IPS-11a (cell line): Measurements from ENCODE around the gene SOWAHA.
"Not testable (repeated sequence)": the region's sequence is repeated elsewhere in the genome, so short reads cannot be mapped to it uniquely, and the experiment has no call there.

Source experiments
- H3K4me3 ChIP-seq: one replicate; pipeline ENCODE4 v1.5.1; 2013; ENCODE audit warnings: low read depth, low read length, control low read depth

The SOWAHA gene

GRCh38 chr5:132777209-132778069, 35.7 kb upstream of the SOWAHA start, which contains the start of gene SEPTIN8:
Gene SEPTIN8 (minus strand): TSS chr5:132777239. CDS start chr5:132777137, 102 bp downstream.
- H3K4me3 ChIP-seq: peak within 1 kb of the TSS; percentile 66

DNA sequence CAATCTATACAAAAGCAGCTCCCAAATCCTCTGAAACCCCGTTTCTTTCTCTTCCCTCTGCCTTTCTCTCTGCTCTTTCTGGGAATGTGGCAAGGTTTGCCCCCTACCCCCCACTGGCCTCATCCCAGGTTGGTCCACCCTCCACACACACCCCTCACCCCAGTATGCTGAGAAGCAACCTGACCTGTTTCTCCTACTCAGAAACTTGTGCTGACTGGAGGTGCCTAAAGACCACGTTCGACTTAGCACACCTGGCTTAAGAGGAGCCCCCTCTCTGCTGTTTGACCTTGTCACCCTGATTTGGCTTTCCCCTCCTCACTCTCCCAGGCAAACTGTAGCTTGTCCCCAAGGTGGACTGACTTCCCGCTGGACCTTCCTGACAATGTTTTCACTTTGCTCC, 35.0 kb upstream of the SOWAHA start:
- H3K4me3 ChIP-seq: peak overlapping the region; percentile 66

- H3K4me3 ChIP-seq: no peak overlapping the region
Observed at GRCh38 chr5:132778856-132779255, 34.2 kb upstream of the SOWAHA start.

- no peak overlapping the region for H3K4me3 ChIP-seq
Observed at GRCh38 chr5:132779961-132780360, 33.1 kb upstream of the SOWAHA start.

DNA sequence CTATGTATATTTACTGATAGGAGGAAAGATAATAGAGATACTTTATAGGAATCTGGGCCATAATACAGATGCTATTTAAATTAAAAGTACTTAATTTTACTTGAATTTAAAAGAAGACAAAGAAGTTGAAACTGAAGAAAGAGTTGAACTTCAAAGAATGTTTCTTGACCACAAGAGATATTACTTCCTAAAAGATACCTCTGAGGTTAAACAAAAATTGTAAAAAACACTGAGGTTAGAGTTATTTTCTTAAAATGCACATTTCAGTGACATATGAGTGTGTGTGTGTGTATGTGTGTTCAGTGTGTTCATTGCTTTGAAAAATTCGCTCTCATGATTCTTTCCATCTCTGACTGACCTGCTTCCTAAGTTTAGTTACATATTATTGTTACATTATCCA, 32.5 kb upstream of the SOWAHA start:
- no peak overlapping the region for H3K4me3 ChIP-seq

GRCh38 chr5:132781029-132781428, 32.1 kb upstream of the SOWAHA start:
- no peak overlapping the region for H3K4me3 ChIP-seq

DNA sequence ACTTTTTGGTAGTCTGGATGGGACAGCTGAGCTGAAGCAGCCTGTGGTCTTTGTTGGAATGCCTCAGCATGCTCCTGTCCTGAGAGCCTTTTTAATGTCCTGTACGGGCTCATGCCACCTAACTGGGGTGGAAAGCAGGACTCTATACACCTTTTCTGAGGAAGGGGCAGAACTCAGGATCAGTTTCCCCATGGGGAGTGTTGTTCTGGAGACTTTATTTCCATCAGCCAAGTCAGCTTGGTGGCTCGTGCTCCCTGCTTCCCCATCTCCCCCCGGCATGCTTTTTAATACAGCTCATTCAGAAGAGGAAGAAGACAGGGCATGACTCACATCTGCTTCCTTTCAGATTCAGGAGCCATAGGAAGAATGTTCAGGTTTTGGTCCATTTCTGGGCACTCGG, 31.0 kb upstream of the SOWAHA start:
- no peak overlapping the region for H3K4me3 ChIP-seq

GRCh38 chr5:132785365-132785764, 27.7 kb upstream of the SOWAHA start:
- H3K4me3 ChIP-seq: no peak overlapping the region

DNA sequence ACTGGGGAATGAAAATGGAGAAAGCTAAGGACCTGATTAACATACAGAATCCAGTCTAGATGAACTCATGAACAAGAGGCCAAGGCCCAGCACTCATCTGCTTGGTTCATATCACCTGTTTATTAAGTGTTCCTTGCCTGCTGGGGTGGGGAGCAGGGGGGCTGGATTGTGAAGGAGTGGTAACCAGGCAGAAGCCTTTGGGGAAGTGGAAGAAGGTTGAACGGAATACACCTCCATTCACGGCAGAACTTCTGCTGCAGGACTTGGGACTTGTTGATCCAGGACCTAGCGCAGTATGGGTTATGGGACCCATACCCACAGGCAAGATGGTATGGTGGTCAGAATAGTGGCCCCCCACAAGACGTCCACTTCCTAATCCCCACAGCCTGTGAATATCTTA, 27.2 kb upstream of the SOWAHA start:
- H3K4me3 ChIP-seq: no peak overlapping the region

DNA sequence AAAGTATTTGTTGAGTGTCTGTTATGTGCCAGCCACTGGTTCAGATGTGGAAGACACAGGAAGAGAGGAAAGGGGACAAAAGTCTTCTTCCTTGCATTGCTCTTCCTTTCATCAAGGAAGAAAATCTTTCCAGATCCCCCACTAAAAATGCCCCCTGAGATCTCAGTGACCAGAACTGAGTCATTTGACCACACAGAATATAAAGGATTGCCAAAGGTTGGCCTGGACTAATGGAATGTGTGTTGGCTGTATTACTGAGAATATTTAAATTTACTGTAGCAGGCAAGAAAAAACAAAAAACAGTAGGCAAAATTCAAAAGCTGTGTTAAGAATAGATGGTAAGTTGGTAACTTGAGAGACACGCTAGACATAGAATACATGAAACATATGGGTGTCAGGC, 26.0 kb upstream of the SOWAHA start:
- H3K4me3 ChIP-seq: no peak overlapping the region

DNA sequence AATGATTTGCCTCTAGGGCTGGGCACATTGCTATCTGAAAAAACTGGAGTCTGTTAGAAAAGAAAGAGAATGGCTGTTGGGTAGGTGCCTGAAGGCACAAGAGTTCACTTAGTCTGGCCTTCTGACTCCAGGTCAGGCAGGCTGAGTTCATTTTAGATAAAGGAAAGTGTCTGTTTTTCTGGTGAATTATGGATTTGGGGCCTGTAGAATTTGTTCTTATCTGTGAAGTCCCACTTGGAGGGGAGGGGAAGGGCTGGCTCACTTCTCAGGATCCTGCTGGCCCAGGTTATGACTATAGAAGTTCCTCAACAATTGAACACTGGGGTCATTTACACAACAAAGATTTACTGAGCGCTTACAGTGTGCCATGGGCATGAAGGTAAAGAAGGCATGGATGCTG, 24.6 kb upstream of the SOWAHA start:
- H3K4me3 ChIP-seq: no peak overlapping the region

DNA sequence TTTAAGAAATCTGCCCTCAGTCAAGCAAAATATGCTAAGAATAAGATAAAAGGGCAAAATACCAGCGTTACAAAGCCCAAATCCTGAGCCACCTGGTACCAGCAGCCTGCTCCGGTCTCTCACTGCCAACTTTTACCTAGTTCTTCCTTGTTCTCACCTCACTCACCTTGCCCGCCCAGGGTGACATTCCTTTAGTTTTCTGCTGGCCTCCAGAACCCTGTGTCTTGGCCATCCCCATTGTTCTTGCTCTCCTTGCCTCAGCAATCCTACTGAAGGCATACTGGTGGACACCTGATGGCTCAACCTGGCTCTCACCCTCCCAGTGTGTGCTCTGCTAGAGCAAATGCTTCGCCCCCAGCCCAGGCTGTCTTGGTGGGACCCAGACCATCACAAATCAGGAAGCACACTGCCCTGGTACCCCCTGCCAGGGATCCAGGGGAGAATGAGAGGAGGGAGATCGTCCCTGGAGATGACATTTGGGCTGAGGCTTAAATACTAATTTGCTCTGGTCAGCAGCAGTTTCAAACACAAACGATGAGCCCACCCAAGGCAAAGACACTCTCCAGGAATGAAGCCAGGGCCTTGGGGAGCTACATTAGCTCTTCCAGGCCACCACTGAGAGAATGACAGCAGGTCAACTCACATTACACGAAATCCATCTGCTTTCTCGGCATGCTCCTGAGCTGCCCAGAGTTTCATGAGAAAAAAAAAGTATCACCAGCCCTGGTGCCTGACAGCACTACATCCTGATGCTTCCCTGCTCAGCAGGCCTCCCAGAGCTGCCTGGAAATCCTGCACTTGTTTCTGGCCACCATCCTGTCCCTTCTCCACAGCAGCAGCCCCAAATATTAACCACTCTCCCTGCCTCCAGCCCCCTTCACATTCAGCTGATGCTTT, 23.9 kb upstream of the SOWAHA start:
- H3K4me3 ChIP-seq: no peak overlapping the region

DNA sequence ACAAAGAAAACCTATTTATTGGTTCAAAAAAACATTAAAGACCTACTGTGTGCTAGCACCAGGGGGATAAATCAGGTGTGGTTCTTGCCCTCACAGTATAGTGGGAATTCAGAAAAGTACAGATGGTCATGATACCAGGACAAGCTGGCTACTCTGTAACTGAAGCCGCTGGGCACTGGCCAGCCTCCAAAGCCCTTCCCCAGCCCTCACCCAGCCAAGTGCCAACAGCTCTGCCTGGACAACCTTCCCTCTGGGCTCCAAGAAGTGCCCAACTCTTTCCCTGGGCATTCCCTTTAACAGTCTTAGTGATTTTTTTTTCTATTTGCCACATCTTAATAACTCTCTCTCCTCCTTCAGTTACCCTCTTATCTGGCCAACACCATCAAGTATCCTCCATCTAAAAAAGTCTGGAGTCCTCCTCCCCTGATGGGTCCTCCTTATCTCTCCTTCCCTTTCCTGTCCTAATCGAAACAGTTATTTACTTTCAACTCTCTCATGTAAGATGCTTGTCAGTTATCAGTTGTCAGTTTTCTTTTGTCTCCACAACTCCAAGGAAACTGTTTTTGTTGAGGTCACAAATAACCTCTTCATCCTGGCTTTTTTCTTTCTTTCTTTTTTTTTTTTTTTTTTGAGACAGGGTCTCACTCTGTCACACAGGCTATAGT, 22.8 kb upstream of the SOWAHA start:
- H3K4me3 ChIP-seq: no peak overlapping the region

DNA sequence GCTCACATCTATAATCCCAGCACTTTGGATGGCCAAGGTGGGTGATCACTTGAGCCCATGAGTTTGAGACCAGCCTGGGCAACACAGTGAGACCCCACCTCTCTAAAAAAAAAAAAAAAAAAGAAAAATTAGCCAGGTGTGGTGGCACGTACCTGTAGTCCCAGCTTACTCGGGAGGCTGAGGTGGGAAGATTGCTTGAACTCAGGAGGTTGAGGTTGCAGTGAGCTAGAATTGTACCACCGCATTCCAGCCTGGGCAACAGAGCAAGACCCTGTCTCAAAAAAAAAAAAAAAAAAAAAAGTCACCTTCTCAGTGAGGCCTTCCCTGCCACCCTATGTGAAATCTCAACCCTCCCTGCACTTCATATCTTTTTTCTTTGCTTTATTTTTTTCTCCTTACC, 22.1 kb upstream of the SOWAHA start:
- H3K4me3 ChIP-seq: no peak overlapping the region

GRCh38 chr5:132797651-132798050, 15.5 kb upstream of the SOWAHA start:
- no peak overlapping the region for H3K4me3 ChIP-seq

DNA sequence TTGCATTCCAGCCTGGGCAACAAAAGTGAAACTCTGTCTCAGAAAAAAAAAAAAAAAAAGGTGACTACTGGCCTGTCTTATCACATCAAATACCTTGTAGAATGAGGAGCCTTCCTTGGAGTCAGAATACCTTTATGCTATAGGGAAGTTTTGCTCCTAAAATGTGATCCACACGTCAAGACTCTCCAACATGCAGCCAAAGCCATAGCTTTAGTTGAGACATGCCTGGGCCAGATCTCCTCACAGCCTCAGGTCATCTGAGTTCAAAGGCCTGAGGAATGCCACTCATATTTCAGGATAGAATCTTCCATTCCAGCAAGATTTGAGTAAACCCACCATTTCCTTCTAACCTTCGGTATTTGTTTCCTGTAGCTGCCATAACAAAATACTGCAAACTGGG, 13.7 kb upstream of the SOWAHA start:
- H3K4me3 ChIP-seq: no peak overlapping the region

DNA sequence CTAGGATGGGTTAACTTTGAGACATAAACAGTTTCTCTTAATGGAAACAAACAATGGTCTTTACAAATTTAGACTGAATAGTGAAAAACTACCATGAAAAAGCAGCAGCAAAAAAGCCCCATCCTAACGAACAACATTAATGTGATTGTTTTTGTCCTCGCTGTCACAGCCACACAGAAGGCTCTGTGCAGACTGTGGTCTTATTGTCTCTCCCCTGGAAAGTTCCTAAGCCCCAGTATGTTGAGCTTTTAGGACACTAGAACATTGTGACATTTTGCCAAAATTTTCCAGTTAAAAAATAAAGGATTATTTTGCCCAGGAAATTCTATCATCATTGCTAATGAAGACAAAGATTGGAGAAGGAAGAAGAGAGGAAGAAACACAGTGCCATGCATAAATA, 12.6 kb upstream of the SOWAHA start:
- no peak overlapping the region for H3K4me3 ChIP-seq

- no peak overlapping the region for H3K4me3 ChIP-seq
Observed at GRCh38 chr5:132802044-132802684, 10.9 kb upstream of the SOWAHA start.

- H3K4me3 ChIP-seq: not testable (repeated sequence)
Observed at GRCh38 chr5:132802685-132803066, 10.4 kb upstream of the SOWAHA start.

DNA sequence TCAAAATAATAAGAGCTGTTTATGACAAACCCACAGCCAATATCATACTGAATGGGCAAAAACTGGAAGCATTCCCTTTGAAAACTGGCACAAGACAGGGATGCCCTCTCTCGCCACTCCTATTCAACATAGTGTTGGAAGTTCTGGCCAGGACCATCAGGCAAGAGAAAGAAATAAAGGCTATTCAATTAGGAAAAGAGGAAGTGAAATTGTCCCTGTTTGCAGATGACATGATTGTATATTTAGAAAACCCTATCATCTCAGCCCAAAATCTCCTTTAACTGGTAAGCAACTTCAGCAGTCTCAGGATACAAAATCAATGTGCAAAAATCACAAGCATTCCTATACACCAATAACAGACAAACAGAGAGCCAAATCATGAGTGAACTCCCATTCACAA, 8.9 kb upstream of the SOWAHA start:
- H3K4me3 ChIP-seq: not testable (repeated sequence)

GRCh38 chr5:132805872-132806271, 7.2 kb upstream of the SOWAHA start:
- H3K4me3 ChIP-seq: not testable (repeated sequence)
